NB4 (cell line): ENCODE measurements around the gene IL21R.

Source experiments
- POLR2A ChIP-seq: IDR thresholded peaks from 2 replicates; pipeline ENCODE4 v1.6.1; 2011; ENCODE audit warnings: mild to moderate bottlenecking; ENCODE audit not compliant: insufficient read length; ENCODE audit errors: extremely low read depth
- TF ChIP-seq, protein P1 (sequence below): IDR thresholded peaks from one replicate; pipeline ENCODE4 v1.5.1; 2012; ENCODE audit warnings: low read depth, low read length

DNA sequence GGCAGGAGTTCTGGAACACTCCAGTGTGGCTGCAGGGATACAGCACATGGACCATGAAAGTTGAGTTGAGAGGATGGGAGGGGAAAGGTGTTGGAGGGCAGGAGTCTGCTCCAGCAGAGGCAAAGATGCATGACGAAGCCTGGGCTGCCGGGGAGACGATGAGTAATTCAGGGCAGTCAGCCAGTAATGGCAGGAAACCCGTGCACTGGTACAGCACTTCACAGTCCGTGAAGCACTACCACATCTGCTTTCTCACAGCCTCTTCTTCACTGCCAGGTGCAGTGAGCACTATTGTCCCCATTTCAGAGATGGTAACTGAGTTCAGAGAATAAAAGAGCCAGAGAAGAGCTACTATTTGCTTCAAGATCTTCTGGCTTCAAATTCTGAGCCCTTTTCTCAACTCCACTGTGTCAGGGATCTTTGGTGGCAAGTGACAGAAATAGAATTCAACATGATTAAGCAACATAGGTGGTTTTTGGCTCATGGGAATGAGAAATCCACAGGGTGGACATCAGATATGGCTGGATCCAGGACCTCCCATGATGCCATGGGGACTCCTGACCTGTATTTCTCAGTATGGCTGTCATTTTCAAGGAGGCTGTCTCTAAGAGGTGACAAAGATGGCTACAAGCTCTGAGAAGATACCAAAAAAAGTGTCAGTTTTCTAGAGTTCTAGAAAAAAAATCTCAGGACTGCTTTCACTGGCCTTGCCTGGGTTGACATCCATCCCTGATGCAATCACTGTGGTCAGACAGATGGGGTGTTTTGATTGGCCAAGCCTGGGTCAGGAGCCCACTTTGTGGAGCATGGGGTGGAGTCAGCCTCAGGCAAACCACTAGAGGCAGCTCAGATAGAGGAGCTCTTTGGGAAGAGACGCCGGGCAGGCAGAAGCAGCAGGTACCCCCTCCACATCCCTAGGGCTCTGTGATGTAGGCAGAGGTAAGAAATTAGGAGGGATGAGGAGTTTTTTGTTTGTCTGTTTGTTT lies 24.7 kb downstream of the IL21R start:
- TF ChIP-seq, protein P1, sequence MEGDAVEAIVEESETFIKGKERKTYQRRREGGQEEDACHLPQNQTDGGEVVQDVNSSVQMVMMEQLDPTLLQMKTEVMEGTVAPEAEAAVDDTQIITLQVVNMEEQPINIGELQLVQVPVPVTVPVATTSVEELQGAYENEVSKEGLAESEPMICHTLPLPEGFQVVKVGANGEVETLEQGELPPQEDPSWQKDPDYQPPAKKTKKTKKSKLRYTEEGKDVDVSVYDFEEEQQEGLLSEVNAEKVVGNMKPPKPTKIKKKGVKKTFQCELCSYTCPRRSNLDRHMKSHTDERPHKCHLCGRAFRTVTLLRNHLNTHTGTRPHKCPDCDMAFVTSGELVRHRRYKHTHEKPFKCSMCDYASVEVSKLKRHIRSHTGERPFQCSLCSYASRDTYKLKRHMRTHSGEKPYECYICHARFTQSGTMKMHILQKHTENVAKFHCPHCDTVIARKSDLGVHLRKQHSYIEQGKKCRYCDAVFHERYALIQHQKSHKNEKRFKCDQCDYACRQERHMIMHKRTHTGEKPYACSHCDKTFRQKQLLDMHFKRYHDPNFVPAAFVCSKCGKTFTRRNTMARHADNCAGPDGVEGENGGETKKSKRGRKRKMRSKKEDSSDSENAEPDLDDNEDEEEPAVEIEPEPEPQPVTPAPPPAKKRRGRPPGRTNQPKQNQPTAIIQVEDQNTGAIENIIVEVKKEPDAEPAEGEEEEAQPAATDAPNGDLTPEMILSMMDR, result no peak
- TF ChIP-seq POLR2A, result no peak
